GM19025 (cell line): Measurements from ENCODE around the gene CCDC9B.
A peak's percentile ranks its signal among the peaks of the same experiment; 100 is the strongest.

Experiments used
- ATAC-seq: cut with Tn5 transposase; IDR thresholded peaks from one replicate; pipeline ENCODE4 v1.9.1; 2021; ENCODE audit warnings: mild to moderate bottlenecking, low read depth, moderate library complexity; ENCODE audit not compliant: unreplicated experiment

CCDC9B gene

GRCh38 chr15:40312370-40313158 is 28.2 kb downstream of the CCDC9B start:
- ATAC-seq: no peak

DNA sequence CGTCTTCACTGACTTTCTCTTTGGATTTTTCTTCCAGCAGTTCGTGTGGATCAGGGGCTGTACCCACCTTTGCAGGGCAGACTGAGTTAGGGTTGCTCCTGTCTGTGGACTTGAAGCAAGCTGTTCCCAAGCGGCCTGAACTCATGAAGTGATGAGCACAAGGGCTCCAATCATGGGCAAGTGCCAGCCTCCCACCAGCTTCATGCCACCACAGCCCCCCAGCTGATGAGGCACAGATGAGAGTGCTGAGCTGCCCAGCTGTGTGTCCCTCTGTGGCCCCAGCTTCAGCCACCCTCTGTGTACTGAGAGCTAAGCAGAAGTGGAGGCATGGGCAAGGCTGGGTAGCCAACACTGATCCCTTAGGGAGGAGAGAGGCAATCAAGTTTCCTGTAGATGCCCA is 29.7 kb downstream of the CCDC9B start:
- no peak for ATAC-seq

DNA sequence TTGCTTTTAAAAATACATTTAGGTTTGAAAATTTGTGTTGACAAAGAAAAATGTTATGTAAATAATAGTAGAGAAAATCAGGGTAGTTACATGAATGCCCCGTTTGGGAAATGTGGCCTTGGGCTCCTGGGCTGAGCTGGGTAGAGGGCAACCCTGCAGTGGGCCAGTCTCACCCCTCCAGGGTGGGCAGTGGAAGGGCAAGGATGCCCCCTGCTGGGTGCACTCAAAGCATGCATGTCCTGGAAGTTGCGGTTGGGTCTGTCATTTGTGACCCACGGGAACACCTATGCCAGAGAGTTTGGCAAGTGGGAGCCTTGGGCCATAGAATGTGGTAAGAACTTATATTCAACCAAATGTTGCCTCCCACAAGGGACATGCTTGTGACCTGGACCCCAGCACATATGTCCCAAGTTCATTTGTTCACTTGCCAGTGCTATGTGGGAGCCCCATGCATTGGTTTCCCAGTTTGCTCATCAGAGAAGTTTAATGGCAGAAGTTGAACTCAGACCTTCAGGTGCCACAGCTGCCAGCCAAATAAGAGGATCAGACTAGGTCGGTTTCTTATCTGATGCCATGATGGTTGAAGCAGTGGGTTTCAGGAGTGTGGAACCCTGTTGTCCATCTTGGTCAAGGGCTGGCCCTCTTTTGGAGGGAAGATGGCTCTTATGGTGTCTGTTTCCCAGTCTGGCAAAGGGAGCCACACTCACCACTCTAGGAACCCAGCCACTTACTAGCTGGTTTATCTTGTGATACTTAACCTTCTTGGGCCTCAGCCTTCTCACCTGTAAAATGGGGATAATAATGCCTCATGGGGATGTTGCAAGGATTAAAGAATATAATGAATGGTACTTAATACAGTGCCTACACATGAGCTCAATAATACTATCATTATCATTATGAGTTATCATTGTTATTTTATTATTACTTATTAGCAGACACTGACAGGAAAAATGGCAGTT is 30.5 kb downstream of the CCDC9B start:
- ATAC-seq: no peak

GRCh38 chr15:40309344-40309862 is 31.3 kb downstream of the CCDC9B start:
- ATAC-seq: no peak

DNA sequence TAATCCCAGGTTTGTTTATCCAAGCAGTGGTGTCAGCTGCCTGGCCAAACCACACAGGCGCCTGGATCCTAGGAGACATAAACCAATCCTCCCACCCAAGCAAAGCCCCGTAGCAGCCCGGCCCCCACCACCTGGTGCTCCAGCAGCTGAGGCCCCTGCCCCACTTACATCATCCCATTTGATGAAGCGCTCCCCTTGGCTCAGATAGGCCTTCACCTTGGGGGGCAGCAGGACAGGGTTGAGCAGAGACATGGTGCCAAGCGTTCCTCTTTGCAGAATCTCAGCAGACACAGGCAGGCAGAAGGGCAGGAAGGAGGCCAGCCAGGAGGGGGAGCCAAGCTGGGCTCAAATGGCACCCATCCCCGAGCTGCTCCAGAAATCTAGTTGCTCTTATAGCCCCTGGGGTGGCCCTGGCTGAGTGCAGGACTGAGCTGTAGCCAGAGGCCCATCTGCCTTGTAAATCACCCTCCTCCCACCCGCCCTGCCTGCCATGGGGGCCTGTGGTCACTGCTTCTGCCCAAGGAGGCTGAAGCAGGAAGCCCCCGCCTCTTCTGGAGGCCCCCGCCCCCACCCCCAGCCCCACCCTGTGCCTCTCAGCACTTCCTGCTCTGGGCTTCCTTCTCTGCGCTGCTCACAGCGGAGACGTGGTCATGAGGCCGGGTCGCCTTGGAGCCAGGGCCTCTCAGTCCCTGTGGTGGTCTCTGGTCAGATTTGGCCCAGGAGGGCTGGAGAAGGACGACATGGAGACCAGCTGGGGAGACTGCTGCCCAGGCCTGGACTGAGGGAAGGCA is 33.1 kb downstream of the CCDC9B start, which contains the start of gene PLCB2:
Gene PLCB2 (minus strand): TSS at position 515 of the 791 bp plus-strand sequence. CDS start 263 bp downstream, at position 252.
- peak; percentile 53 for ATAC-seq

DNA sequence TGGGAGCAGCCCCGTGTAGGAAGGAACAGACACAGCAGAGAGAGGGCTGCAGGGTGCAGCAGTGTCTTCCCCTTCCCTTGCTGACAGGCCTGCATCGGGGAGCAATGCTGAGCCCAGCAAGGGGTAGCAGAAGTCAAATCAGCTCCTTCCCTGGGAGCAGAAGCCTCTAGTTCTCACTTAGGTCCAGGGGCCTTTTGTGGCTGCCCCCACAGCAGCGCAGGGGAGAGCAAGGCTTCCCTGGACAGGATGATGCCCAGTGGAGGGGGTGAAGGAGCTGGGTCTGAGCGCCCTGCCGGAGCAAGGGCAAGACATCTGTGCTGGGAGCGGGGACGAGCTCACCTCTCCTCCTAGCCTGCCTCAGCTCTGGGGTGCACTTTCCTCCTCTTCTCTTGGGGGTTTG is 33.8 kb downstream of the CCDC9B start:
- ATAC-seq: no peak

GRCh38 chr15:40306371-40306770 is 34.4 kb downstream of the CCDC9B start:
- ATAC-seq: no peak

GRCh38 chr15:40305281-40305680 is 35.5 kb downstream of the CCDC9B start:
- ATAC-seq: no peak

DNA sequence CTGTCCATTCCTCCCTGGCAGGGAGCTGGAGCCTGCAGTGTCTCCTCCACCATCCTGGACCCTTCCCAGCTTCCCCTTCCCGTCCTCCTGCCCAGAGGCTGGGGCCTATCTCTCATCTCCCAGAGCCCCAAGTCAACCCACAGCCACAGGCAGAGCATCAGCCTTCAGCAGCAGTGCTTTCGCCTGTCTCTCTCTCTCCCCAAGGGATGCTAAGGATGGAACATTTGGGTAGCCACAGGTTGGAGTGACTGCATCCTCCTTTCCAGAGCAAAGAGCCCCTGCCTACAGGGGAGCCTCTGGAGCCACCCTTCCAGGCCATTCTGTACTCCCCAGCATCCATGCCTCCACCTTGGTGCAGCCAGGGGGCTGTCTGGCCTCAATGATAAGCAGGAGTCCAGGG is 37.2 kb downstream of the CCDC9B start:
- no peak for ATAC-seq

GRCh38 chr15:40302981-40303380 is 37.8 kb downstream of the CCDC9B start:
- ATAC-seq: no peak

- no peak for ATAC-seq
These were observed 38.4 kb downstream of the CCDC9B start for GRCh38 chr15:40302288-40302886.

DNA sequence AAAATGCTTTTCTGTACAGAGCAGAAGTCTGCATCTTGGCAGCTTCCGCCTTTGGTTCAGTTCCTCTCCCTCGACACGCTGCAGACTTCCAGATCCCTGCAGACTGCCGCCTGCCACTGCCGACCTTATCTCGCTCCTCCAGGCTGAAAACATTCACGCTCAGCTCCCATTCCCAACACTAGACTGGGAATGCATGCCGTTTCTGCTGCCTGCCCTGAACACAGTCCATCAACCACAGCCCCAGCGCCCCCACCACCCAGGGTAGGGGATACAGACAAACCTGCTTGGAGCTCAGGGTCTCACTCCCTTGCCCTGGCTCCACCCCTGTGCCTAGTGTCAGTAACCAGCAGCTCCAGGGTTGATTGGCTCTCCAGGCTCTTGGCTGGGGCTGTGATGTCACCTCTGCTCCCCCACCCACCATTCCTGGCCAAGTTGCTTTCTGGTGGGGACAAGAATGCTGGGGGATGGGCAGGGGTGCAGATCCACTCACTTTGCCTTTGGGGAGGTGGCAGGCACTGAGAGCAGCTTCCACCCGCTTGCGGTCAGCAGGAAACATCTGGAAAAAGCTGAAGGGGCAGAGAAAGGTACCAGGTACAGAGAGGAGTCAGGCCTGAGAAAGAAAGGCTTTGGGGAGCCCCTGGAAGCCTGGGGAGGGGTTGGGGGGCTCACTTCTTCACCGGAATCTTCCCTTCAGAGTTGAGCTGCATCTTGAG is 39.1 kb downstream of the CCDC9B start:
- ATAC-seq: no peak

- ATAC-seq: no peak
These were observed 40.0 kb downstream of the CCDC9B start for GRCh38 chr15:40300771-40301170.

GRCh38 chr15:40300367-40300766 is 40.4 kb downstream of the CCDC9B start:
- ATAC-seq: no peak

- no peak for ATAC-seq
These were observed 42.4 kb downstream of the CCDC9B start for GRCh38 chr15:40298216-40298935.

DNA sequence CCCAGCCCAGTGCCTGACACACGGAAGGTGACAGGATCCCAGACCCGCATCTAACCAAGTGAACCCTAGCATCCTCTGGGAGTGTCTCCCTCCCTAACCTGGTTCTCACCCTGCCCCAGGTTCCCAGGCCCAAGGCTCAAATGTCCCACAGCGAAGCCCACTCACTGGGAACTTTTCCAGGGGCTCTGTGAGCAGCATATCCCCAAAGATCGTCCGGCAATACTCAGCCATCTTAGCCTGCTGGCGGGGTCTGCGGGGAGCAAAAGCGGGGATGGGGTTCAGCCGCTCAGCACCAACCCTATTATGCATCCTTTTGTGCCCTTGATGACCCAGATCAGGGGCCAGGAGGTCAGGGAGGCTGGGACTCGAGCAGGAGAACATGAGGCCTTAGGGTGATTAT is 43.4 kb downstream of the CCDC9B start:
- no peak for ATAC-seq

DNA sequence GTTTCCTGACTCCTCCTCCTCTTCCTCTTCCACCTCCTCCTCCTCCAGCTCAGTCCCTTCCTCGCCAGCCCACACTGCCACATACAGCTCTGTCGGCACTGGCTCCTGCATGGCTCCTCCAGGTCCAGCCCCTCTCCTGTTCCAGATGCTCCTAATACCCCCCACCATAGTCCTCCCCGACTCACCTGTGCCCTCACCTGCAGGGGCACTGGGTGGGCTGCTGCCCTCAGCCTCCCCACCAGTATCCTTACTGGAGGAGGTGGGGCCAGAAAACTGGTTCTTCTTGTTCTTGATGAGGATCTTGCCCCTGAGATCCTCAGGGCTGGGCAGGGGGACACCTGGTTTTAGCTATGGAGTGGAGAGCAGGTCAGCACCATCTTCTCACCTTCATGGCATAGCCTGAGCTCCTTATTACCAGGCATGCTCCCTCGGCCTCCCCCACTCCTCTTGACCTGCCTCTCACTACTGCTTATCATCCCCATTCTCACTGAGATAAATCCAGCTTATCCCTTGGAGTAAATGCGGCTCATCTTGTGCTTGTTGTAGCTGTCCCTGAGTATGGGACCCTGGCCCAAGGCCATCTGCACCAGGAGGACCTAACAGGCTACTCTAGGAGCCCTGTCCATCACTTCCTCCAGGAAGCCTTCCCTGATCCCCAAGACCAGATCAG is 44.0 kb downstream of the CCDC9B start:
- no peak for ATAC-seq

GRCh38 chr15:40295877-40296560 is 44.7 kb downstream of the CCDC9B start:
- ATAC-seq: no peak
